CD14-positive monocyte (primary cell): Measurements from ENCODE around the gene EXOSC2. TPM values are rescaled to one million over a fixed set of nuclear protein-coding genes. Genes with fewer than 3 reads are reported as not detected.

Experiments
- DNase-seq, 3 donors: peaks; one replicate each; pipeline ENCODE4 v3.0.0-alpha.2; 2011 to 2022
- H2AFZ ChIP-seq: 2 replicates; pipeline ENCODE4 v1.6.0; 2012; ENCODE audit warnings: mild to moderate bottlenecking, low read depth, low read length, inconsistent platforms; ENCODE audit not compliant: insufficient read depth, poor library complexity, severe bottlenecking
- H3K27ac ChIP-seq, 2 donors: 1 replicate in 1 of 2; 2 replicates in 1 of 2; pipeline ENCODE4 v1.5.1; 2012 to 2013; ENCODE audit warnings: low read length in 2 of 2, control low read depth in 1 of 2, inconsistent platforms in 1 of 2, low read depth in 1 of 2, mild to moderate bottlenecking in 1 of 2
- H3K27me3 ChIP-seq, 2 donors: one replicate each; pipeline versions ENCODE4 v1.6.0 to v1.6.1; 2011 to 2013; ENCODE audit warnings: low read length in 2 of 2; ENCODE audit not compliant: control insufficient read depth in 2 of 2, insufficient read depth in 2 of 2
- H3K36me3 ChIP-seq, 2 donors: replicated peaks in 1 of 2; 1 replicate in 1 of 2; 2 replicates in 1 of 2; pipeline versions ENCODE4 v1.5.1 to v1.6.1; 2012 to 2013; ENCODE audit warnings: low read length in 2 of 2, control low read depth in 1 of 2, inconsistent platforms in 1 of 2, mild to moderate bottlenecking in 1 of 2; ENCODE audit not compliant: insufficient read depth in 2 of 2, control insufficient read depth in 1 of 2
- H3K4me1 ChIP-seq, 2 donors: 1 replicate in 1 of 2; 2 replicates in 1 of 2; pipeline versions ENCODE4 v1.5.1 to v1.6.1; 2012 to 2013; ENCODE audit warnings: low read length in 2 of 2, control low read depth in 1 of 2, inconsistent platforms in 1 of 2, mild to moderate bottlenecking in 1 of 2, moderate library complexity in 1 of 2; ENCODE audit not compliant: insufficient read depth in 2 of 2, control insufficient read depth in 1 of 2
- H3K4me2 ChIP-seq: replicated peaks from 2 replicates; pipeline ENCODE3; 2012; ENCODE audit warnings: low read length, moderate library complexity, mild to moderate bottlenecking; ENCODE audit not compliant: poor library complexity, severe bottlenecking; ENCODE audit errors: extremely low read depth
- H3K4me3 ChIP-seq, 3 experiments: fragments of 200-600 bp in 1 of 3; sonication (generic) in 1 of 3; replicated peaks in 1 of 3; 1 replicate in 2 of 3; 2 replicates in 1 of 3; pipeline ENCODE4 v1.5.1; 2011 to 2013; ENCODE audit warnings: low read length in 3 of 3, mild to moderate bottlenecking in 3 of 3, control low read depth in 2 of 3, low read depth in 2 of 3, inconsistent platforms in 1 of 3, moderate library complexity in 1 of 3
- H3K79me2 ChIP-seq: 2 replicates; pipeline ENCODE4 v1.6.0; 2012; ENCODE audit warnings: mild to moderate bottlenecking, control low read depth, inconsistent platforms, low read length, moderate library complexity; ENCODE audit not compliant: insufficient read depth
- H3K9ac ChIP-seq: 2 replicates; pipeline ENCODE4 v1.6.0; 2017; ENCODE audit warnings: low read length, mild to moderate bottlenecking; ENCODE audit not compliant: insufficient read depth, poor library complexity, severe bottlenecking
- H3K9me3 ChIP-seq, 2 donors: replicated peaks in 1 of 2; 1 replicate in 1 of 2; 2 replicates in 1 of 2; pipeline versions ENCODE4 v1.5.1 to v1.6.1; 2012 to 2013; ENCODE audit warnings: low read length in 2 of 2, control low read depth in 1 of 2; ENCODE audit not compliant: control insufficient read depth in 1 of 2, insufficient read depth in 1 of 2
- H4K20me1 ChIP-seq: 2 replicates; pipeline ENCODE4 v1.6.0; 2012; ENCODE audit warnings: mild to moderate bottlenecking, low read length, control low read depth, moderate library complexity; ENCODE audit not compliant: insufficient read depth
- H3K27ac Mint-ChIP-seq, 7 donors: one replicate each; pipeline ENCODE4 v1.8.0; 2020; ENCODE audit warnings: mild to moderate bottlenecking in 7 of 7, mixed read lengths in 7 of 7, moderate library complexity in 6 of 7, inconsistent platforms in 2 of 7
- H3K27me3 Mint-ChIP-seq, 3 donors: one replicate each; pipeline ENCODE4 v1.8.0; 2021 to 2022; ENCODE audit warnings: low read depth in 3 of 3, mild to moderate bottlenecking in 3 of 3, mixed read lengths in 3 of 3, moderate library complexity in 3 of 3, inconsistent platforms in 1 of 3
- H3K36me3 Mint-ChIP-seq, 2 donors: one replicate each; pipeline ENCODE4 v1.8.0; 2020; ENCODE audit warnings: mixed read lengths in 2 of 2, inconsistent platforms in 1 of 2, mild to moderate bottlenecking in 1 of 2
- H3K4me1 Mint-ChIP-seq: one replicate; pipeline ENCODE4 v1.8.0; 2020; ENCODE audit warnings: mild to moderate bottlenecking, mixed read lengths
- H3K4me3 Mint-ChIP-seq, 2 donors: one replicate each; pipeline ENCODE4 v1.8.0; 2020; ENCODE audit warnings: mild to moderate bottlenecking in 2 of 2, mixed read lengths in 2 of 2, moderate library complexity in 1 of 2
- H3K9me3 Mint-ChIP-seq, 7 donors: one replicate each; pipeline ENCODE4 v1.8.0; 2020 to 2022; ENCODE audit warnings: mixed read lengths in 7 of 7, mild to moderate bottlenecking in 6 of 7, moderate library complexity in 6 of 7, inconsistent platforms in 2 of 7
- WGBS: methylation state at CpG from one replicate; pipeline ENCODE4 v1.1.5; 2013; ENCODE audit warnings: missing lambda C conversion rate; ENCODE audit not compliant: insufficient coverage; 5-methylcytosine and 5-hydroxymethylcytosine counted together
- intact Hi-C, 2 donors: fragments of 100-400 bp; cut with micrococcal nuclease; formaldehyde crosslinking; loops; one replicate each; pipeline versions ENCODE4 v1.15.0 to v1.15.1; 2023
- polyA plus RNA-seq, 3 donors: library from polyadenylated mRNA; depleted of rRNA in 1 of 3; unstranded in 2 of 3; stranded (reverse) in 1 of 3; fragments of 300-500 nt in 2 of 3; fragments of >200 nt in 1 of 3; fragmentation: Illumina TruSeq in 2 of 3; gene quantifications; 1 replicate in 2 of 3; 2 replicates in 1 of 3; pipeline ENCODE4 v1.2.3, GENCODE V29; 2012 to 2021
- TF ChIP-seq, protein P1 (sequence below): fragments of 200-600 bp; IDR thresholded peaks from one replicate; pipeline ENCODE4 v1.8.0; 2022; ENCODE audit warnings: antibody characterized with exemption, mild to moderate bottlenecking

Gene EXOSC2
- polyA plus RNA-seq, 3 donors, result 10.2 to 15.8 (median 11.2) TPM

DNA sequence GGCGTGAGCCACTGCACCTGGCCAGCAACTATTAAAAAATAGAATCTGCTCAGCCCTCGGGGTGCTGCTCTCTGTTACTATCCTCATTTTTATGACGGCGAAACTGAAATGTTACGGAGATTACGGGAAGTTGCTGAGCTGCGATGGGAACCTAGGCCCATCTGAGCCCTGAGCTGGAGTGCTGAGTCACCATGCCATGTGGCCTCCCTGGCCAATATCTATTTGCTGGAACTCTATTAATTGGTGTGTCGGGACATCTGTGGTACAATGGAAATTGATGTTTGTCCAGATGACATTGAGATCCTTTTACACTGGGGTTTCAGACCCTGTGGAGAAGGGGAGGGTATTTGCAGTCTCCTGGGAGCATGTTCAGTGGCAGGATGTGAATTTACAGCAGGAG, 21.1 kb upstream of the EXOSC2 start:
- Histone ChIP-seq H3K4me2 (no peak overlapping the region), H4K20me1 (no peaks in the 10 kb centered on the region), H3K36me3 (no peaks in the 10 kb centered on the region), H3K9ac (no peak overlapping the region), H3K79me2 (no peaks in the 10 kb centered on the region), H3K27me3 (peaks cover 9 to 14% of the 10 kb centered on the region in 2 donors), H3K4me3 (no peak overlapping the region), H3K27ac (no peak overlapping the region), H2AFZ (no peak overlapping the region), H3K4me1 (no peaks in the 10 kb centered on the region), H3K9me3 (no peaks in the 10 kb centered on the region)
- Mint-ChIP-seq H3K27me3 (peaks cover 26 to 53% (median 29%) of the 10 kb centered on the region in 3 donors), H3K36me3 (no peaks in the 10 kb centered on the region), H3K4me1 (no peaks in the 10 kb centered on the region), H3K4me3 (no peak overlapping the region), H3K9me3 (peaks cover 0 to 3% (median 0%) of the 10 kb centered on the region in 7 donors), H3K27ac (no peak overlapping the region)
- DNase-seq, result no peak
- TF ChIP-seq, protein P1, sequence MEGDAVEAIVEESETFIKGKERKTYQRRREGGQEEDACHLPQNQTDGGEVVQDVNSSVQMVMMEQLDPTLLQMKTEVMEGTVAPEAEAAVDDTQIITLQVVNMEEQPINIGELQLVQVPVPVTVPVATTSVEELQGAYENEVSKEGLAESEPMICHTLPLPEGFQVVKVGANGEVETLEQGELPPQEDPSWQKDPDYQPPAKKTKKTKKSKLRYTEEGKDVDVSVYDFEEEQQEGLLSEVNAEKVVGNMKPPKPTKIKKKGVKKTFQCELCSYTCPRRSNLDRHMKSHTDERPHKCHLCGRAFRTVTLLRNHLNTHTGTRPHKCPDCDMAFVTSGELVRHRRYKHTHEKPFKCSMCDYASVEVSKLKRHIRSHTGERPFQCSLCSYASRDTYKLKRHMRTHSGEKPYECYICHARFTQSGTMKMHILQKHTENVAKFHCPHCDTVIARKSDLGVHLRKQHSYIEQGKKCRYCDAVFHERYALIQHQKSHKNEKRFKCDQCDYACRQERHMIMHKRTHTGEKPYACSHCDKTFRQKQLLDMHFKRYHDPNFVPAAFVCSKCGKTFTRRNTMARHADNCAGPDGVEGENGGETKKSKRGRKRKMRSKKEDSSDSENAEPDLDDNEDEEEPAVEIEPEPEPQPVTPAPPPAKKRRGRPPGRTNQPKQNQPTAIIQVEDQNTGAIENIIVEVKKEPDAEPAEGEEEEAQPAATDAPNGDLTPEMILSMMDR, result no peak
- 90% methylated on average over 7 of the region's 8 CpGs for WGBS
- intact Hi-C loops, result no loop called here

DNA sequence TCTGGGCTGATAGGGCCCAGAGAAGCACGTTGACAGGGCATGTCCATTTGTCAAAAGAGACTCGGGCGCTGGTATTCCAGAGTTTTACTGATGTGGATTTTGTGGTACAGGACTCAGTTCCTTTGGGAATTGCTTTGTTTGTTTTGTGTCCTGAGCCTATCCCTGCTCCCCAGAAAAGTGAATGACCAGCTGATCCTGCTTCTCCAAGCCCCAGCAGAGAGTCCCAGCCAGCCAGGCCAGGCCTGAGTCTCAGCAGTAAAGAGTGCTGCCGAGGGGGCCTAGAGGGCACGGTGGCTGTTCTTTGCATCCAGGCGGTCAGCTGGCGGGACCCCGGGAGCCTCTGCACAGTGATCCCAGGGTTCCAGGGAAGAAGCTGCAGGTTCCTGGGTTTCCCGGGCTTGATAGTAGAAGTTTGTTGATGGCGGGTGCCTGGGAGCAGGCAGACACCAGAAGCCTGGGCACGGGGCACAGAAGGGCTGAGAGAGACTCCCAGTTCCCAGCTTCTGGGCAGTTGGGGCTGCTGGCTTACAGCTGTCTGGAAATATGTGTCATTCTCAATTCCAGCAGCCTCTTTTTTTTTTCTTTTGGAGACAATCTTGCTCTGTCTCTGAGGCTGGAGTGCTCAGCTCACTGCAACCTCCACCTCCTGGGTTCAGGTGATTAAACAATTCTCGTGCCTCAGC, 20.5 kb upstream of the EXOSC2 start:
- H3K4me2 ChIP-seq, result no peak overlapping the region
- no peak overlapping the region for H3K9ac ChIP-seq
- no peak overlapping the region for H2AFZ ChIP-seq
- no peak for DNase-seq
- Mint-ChIP-seq H3K9me3 (peaks cover 0 to 3% (median 0%) of the 10 kb centered on the region in 7 donors), H3K27me3 (peaks cover 20 to 47% (median 24%) of the 10 kb centered on the region in 3 donors), H3K4me1 (no peaks in the 10 kb centered on the region), H3K4me3 (no peak overlapping the region), H3K36me3 (no peaks in the 10 kb centered on the region), H3K27ac (no peak overlapping the region)
- WGBS, result 97% methylated on average over 10 of the region's 12 CpGs
- peaks cover 2 to 8% of the 10 kb centered on the region in 2 donors for H3K27me3 ChIP-seq
- H3K4me3 ChIP-seq, result no peak overlapping the region
- TF ChIP-seq, protein P1, result no peak
- no peaks in the 10 kb centered on the region for H3K36me3 ChIP-seq
- no peaks in the 10 kb centered on the region for H3K4me1 ChIP-seq
- no peaks in the 10 kb centered on the region for H3K9me3 ChIP-seq
- H3K27ac ChIP-seq, result no peak overlapping the region
- intact Hi-C loops, result no loop called here
- H3K79me2 ChIP-seq, result no peaks in the 10 kb centered on the region
- no peaks in the 10 kb centered on the region for H4K20me1 ChIP-seq
